HPDE6-E6E7 (cell line): ENCODE measurements around the gene NTRK3.
"Not testable (repeated sequence)": the region's sequence is repeated elsewhere in the genome, so short reads cannot be mapped to it uniquely, and the experiment has no call there.

Experiments used
- DNase-seq: peaks from one replicate; pipeline ENCODE4 v3.0.0; 2011; ENCODE audit warnings: missing footprints; ENCODE audit errors: extremely low spot score

The NTRK3 gene

DNA sequence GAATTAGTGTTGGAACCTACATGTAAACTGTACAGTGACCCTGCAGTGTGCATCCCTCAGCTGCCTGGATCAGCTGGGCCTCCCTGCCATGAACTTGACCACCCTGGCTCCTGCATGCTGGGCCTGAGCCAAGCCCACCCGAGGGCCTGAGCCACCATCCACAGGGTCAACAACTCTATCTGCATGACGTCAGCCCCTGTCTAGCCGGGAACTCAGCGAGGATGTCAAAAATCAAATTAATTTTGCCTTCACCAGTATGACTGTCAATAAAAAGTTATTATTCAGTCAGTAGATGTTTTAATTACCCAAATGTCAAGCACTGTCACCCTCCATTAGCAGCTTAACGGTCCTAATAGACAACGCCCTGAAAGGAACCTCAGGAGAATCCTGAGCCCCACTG is 181.4 kb downstream of the NTRK3 start:
- no peak for DNase-seq

- DNase-seq, result no peak
These were observed 182.2 kb downstream of the NTRK3 start for GRCh38 chr15:88074386-88074785.

DNA sequence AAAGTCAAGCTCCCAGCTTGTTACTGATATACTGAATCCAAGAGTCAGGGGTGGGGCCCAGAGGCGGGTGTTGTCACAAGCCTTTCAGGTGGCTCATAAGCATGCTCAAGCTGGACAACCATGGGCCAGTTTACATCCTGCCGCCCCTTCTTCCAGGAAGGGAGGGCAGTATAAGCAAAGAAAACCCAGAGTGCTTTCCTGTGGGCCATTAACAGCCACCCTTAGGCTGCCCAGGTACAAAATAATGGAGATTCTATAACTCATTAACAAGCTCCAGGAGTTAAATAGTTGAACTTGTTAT is 183.2 kb downstream of the NTRK3 start:
- no peak for DNase-seq

DNA sequence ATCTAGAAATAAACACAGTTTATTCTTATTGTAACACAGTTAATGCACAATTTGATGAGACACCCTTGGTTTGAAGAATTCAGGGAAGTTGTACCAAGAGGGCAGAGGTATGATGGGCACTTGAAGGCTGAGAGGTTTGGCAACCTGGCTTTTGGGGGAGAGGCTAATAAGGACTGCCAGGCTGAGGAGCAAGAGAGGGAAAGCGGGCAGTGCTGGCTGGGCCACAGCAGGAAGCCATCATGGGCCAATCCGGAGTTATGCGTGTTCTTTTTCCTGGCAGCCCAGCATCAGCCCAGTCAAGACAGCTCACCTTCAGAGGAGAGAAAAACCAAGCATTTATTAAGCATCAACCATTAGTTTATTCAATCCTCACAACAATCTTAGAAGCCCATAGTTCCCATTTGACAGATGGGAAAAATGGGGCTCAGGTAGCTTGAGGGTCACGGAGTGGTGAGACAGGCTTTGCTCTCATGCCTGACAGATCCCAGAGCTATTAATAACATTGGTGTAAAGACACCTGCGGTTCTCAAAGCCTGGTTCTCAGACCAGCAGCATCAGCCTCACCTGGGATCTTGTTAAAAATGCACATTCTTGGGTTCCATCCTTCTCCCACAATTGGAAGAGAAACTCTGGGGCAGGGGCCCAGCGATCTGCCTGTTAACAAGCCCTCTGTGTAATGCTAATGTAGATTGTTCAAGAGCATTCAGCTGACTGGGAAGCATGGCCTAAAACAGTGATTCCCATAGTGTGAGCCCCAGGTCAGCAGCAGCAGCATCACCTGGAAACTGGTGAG is 183.7 kb downstream of the NTRK3 start:
- no peak for DNase-seq

DNA sequence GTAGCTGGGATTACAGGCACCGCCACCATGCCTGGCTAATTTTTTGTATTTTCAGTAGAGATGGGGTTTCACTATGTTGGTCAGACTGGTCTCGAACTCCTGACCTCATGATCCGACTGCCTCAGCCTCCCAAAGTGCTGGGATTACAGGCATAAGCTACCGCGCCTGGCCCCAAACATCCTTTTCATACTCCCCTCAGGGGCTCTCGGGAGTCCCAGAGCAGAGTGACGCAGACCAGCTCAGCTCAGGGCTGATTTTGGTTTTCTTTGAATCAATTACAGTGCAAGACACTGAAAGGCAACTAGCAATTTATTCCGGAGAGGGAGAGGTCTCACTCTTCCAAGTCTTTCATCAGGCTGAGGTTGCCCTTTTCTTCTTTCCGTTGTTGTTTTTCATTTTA is 184.4 kb downstream of the NTRK3 start:
- DNase-seq, result not testable (repeated sequence)

DNA sequence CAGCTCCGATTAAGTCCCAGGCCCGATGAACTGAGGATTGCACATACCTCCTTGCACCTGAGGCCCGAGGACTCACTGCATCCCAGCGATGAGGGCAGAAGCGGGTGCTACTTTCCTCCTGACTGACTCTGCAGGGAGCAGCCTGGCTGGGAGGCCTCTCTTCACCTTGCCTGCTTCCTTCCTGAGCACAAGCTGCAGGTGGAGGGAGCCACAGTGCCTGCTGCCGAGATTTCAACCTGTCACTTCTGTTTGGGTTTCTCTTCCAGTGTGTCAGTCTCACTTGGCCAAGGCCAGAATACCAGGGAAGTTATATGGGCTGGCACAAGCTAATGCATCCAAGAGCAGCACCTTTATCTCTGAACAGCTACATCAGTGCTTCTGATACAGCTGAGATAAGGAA is 185.4 kb downstream of the NTRK3 start:
- no peak for DNase-seq

GRCh38 chr15:88069561-88069960 is 187.0 kb downstream of the NTRK3 start:
- DNase-seq, result no peak

DNA sequence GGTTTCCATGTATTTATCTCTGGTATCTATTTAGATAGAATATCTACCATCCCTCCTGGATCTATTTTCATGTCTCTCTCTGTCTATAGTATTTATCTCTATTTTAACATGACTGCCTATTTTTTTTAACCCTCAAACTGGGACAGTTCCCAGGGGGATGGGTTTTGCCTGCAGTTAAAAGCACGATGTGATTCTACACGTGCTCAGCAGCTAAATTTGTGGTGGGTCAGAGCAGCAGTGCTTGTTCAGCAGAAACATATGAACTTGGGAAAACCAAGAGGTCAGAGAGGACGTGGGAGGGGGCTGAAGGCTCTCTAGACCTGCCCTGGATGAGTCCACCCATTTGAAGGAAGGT is 189.2 kb downstream of the NTRK3 start:
- DNase-seq, result no peak

- no peak for DNase-seq
These were observed 189.8 kb downstream of the NTRK3 start for GRCh38 chr15:88066636-88067330.

GRCh38 chr15:88061452-88061851 is 195.1 kb downstream of the NTRK3 start:
- no peak for DNase-seq

- DNase-seq, result no peak
These were observed 196.2 kb downstream of the NTRK3 start for GRCh38 chr15:88060383-88060782.

GRCh38 chr15:88057836-88058235 is 198.7 kb downstream of the NTRK3 start:
- no peak for DNase-seq

- DNase-seq, result no peak
These were observed 207.0 kb downstream of the NTRK3 start for GRCh38 chr15:88049506-88049905.

GRCh38 chr15:88048755-88049154 is 207.8 kb downstream of the NTRK3 start:
- DNase-seq, result no peak

- DNase-seq, result no peak
These were observed 208.3 kb downstream of the NTRK3 start for GRCh38 chr15:88048237-88048636.

- DNase-seq, result no peak
These were observed 209.9 kb downstream of the NTRK3 start for GRCh38 chr15:88046576-88047129.

GRCh38 chr15:88043396-88043795 is 213.1 kb downstream of the NTRK3 start:
- DNase-seq, result no peak

DNA sequence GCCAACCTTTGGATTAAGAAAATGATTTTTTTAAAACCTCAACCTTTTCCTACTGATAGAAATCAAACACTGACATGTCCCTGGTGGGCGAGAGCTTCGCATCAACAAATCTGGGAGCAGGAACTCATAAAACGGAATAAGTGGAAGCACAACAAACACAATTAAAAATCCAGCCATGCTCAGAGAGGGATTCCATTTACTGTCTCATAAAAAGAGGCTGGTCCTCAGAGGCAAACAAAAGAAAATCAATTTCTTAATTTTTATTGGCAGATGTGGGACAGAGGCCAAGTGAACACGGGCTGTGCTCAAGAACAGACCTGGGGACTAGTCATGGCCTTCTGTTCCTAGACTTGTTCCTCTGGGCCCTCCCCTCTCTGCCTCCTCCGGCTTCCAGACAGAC is 214.5 kb downstream of the NTRK3 start:
- DNase-seq, result no peak

DNA sequence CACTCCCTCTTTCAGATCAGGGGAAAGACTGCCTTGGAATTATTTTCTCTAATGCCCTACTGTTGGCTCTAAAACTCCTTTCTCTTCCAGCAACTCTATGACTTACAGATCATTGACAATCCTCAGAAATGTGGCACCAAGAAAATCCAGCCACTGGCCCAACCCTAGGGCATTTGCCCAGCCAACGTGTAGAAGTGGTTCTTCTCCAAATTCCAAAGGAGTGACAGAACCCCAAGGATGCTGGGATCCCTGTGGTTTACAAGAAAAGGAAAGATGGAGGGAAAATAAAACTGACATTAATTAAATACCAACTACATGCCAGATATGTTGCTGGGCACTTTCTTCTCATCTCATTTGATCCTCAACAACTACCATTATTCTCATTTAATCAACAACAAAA is 216.0 kb downstream of the NTRK3 start:
- DNase-seq, result no peak

DNA sequence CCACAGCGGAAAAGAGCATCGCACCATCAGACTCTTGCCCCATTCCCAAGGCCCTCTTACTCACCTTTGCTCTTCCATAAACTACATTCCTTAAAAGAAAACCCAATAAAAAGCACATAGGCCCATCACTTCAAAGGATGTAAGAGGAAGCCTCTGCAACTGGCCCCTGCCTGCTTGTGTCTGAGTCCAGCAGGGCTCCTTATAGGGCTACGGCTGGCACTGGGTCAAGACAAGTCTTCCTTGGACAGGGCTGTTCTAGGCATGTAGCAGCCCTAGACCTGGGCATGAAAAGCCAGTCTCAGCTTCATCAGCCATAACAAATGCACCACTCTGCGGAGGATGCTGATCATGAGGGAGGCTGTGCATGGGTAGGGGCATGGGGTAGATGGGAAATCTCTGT is 218.3 kb downstream of the NTRK3 start:
- DNase-seq, result no peak

GRCh38 chr15:88036154-88036839 is 220.2 kb downstream of the NTRK3 start:
- DNase-seq, result no peak

DNA sequence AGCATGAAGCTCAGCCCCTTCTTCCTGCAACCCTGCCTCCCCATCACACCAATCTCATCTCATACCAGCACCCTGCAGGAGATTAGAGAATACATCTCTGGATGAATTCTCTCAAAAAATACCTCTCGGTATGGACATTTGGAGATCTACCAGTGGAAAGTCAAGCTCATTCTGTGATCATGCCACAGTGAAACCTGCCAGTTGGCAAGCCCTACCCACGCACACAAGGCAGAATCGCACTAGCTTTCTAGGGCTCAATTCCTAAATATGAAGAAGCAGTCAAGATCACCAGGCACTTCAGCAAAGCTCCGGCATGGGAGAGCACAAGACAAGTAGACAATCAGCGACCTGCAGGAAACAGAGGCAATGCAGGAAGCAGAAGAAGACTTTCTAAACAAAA is 221.2 kb downstream of the NTRK3 start:
- DNase-seq, result no peak

GRCh38 chr15:88033421-88033820 is 223.1 kb downstream of the NTRK3 start:
- not testable (repeated sequence) for DNase-seq
